Stomach (tissue), 9 donors: ENCODE measurements around the gene HECW1. TPM values are rescaled to one million over a fixed set of nuclear protein-coding genes. Genes with fewer than 3 reads are reported as not detected.

Experiments
- DNase-seq, 2 donors: peaks; one replicate each; pipeline versions ENCODE4 v3.0.0 to v3.0.0-alpha.2; 2013 to 2019
- H3K27ac ChIP-seq, 5 donors: fragments of 200-600 bp in 4 of 5; sonication (generic) in 4 of 5; one replicate each; pipeline ENCODE4 v1.5.1; 2013 to 2019; ENCODE audit warnings: mild to moderate bottlenecking in 1 of 5, moderate library complexity in 1 of 5
- H3K27me3 ChIP-seq, 3 donors: fragments of 200-600 bp; sonication (generic); one replicate each; pipeline ENCODE4 v1.5.1; 2017 to 2019; ENCODE audit warnings: mixed run types in 1 of 3
- H3K36me3 ChIP-seq, 4 donors: fragments of 200-600 bp; sonication (generic); 1 replicate in 3 of 4; 2 replicates in 1 of 4; pipeline ENCODE4 v1.5.1; 2016 to 2019
- H3K4me1 ChIP-seq, 4 donors: fragments of 200-600 bp; sonication (generic); one replicate each; pipeline ENCODE4 v1.5.1; 2016 to 2019
- H3K4me3 ChIP-seq, 4 donors: fragments of 200-600 bp; sonication (generic) in 3 of 4; one replicate each; pipeline ENCODE4 v1.5.1; 2016 to 2019; ENCODE audit warnings: mild to moderate bottlenecking in 1 of 4
- H3K9me3 ChIP-seq, 4 donors: fragments of 200-600 bp; sonication (generic); one replicate each; pipeline ENCODE4 v1.5.1; 2016 to 2019
- EP300 ChIP-seq: sonication (generic); formaldehyde crosslinking; IDR thresholded peaks from one replicate; pipeline ENCODE4 v1.6.1; 2017; ENCODE audit warnings: antibody characterized with exemption
- POLR2A ChIP-seq, 4 donors: fragments of 450-650 bp; IDR thresholded peaks; one replicate each; pipeline ENCODE4 v1.6.1; 2016; ENCODE audit warnings: antibody characterized with exemption in 4 of 4, control low read depth in 2 of 4, mild to moderate bottlenecking in 1 of 4, moderate library complexity in 1 of 4
- POLR2AphosphoS5 ChIP-seq, 3 donors: sonication (generic); formaldehyde crosslinking; IDR thresholded peaks; one replicate each; pipeline ENCODE4 v1.6.1; 2016; ENCODE audit warnings: antibody characterized with exemption in 3 of 3
- WGBS, 5 donors: extraction: QIAGEN DNeasy Blood & Tissue Kit in 3 of 5; methylation state at CpG; one replicate each; pipeline versions ENCODE4 v1.1.5 to v1.1.7; 2013 to 2018; 5-methylcytosine and 5-hydroxymethylcytosine counted together
- intact Hi-C: fragments of 100-400 bp; cut with DNase I; formaldehyde crosslinking; loops from one replicate; pipeline ENCODE4 v1.15.1; 2023; ENCODE audit warnings: low total_unique reads
- polyA plus RNA-seq, 3 donors: library from polyadenylated mRNA; stranded (reverse); fragments of 200-250 nt; gene quantifications; one replicate each; pipeline ENCODE4 v1.2.3, GENCODE V29; 2013
- total RNA-seq, 5 donors: library from RNA; depleted of rRNA; stranded (reverse); fragments of >200 nt; gene quantifications; one replicate each; pipeline versions ENCODE4 v1.1.0 to v1.2.3, GENCODE V29; 2014 to 2016
- TF ChIP-seq, protein P1 (sequence below), 7 experiments: fragments of 450-650 bp in 4 of 7; fragments of 200-600 bp in 3 of 7; sonication (generic) in 3 of 7; IDR thresholded peaks; one replicate each; pipeline ENCODE4 v1.5.1; 2016 to 2019; ENCODE audit warnings: antibody characterized with exemption in 7 of 7, control low read depth in 2 of 7, mild to moderate bottlenecking in 1 of 7
- donor health status: healthy with polysubstance abuse.
- donor health status: Bipolar disorder and iron deficiency.
- donor health status: healthy.

HECW1 gene
- total and polyA plus RNA-seq, 8 donors = 0.29 to 11.1 (median 1.4) TPM; not detected in 1

GRCh38 chr7:43394441-43395130, 282.1 kb downstream of the HECW1 start:
- Histone ChIP-seq H3K4me3 (no peak overlapping the region), H3K4me1 (no peaks in the 10 kb centered on the region), H3K27me3 (no peaks in the 10 kb centered on the region), H3K27ac (no peak overlapping the region), H3K9me3 (no peaks in the 10 kb centered on the region), H3K36me3 (no peaks in the 10 kb centered on the region)
- intact Hi-C loops = no loop called here
- WGBS, 5 donors = 83 to 91% (median 86%) methylated on average over 7 of the region's 7 CpGs
- DNase-seq = no peak
- TF ChIP-seq POLR2A (IDR thresholded peaks at IDR 0.05) (no peak), POLR2AphosphoS5 (IDR thresholded peaks at IDR 0.05) (no peak), EP300 (no peak)
- TF ChIP-seq, protein P1, sequence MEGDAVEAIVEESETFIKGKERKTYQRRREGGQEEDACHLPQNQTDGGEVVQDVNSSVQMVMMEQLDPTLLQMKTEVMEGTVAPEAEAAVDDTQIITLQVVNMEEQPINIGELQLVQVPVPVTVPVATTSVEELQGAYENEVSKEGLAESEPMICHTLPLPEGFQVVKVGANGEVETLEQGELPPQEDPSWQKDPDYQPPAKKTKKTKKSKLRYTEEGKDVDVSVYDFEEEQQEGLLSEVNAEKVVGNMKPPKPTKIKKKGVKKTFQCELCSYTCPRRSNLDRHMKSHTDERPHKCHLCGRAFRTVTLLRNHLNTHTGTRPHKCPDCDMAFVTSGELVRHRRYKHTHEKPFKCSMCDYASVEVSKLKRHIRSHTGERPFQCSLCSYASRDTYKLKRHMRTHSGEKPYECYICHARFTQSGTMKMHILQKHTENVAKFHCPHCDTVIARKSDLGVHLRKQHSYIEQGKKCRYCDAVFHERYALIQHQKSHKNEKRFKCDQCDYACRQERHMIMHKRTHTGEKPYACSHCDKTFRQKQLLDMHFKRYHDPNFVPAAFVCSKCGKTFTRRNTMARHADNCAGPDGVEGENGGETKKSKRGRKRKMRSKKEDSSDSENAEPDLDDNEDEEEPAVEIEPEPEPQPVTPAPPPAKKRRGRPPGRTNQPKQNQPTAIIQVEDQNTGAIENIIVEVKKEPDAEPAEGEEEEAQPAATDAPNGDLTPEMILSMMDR (IDR thresholded peaks at IDR 0.05) = no peak

GRCh38 chr7:43395351-43395750, 282.9 kb downstream of the HECW1 start:
- Histone ChIP-seq H3K36me3 (no peaks in the 10 kb centered on the region), H3K9me3 (no peaks in the 10 kb centered on the region), H3K27ac (no peak overlapping the region), H3K4me3 (no peak overlapping the region), H3K27me3 (no peaks in the 10 kb centered on the region), H3K4me1 (no peaks in the 10 kb centered on the region)
- intact Hi-C loops = no loop called here
- 28 to 56% (median 39%) methylated on average over 2 of the region's 2 CpGs for whole genome bisulfite sequencing, 5 donors
- TF ChIP-seq POLR2A (IDR thresholded peaks at IDR 0.05) (no peak), POLR2AphosphoS5 (IDR thresholded peaks at IDR 0.05) (no peak), EP300 (no peak)
- TF ChIP-seq, protein P1 (IDR thresholded peaks at IDR 0.05) = no peak
- no peak for DNase-seq

DNA sequence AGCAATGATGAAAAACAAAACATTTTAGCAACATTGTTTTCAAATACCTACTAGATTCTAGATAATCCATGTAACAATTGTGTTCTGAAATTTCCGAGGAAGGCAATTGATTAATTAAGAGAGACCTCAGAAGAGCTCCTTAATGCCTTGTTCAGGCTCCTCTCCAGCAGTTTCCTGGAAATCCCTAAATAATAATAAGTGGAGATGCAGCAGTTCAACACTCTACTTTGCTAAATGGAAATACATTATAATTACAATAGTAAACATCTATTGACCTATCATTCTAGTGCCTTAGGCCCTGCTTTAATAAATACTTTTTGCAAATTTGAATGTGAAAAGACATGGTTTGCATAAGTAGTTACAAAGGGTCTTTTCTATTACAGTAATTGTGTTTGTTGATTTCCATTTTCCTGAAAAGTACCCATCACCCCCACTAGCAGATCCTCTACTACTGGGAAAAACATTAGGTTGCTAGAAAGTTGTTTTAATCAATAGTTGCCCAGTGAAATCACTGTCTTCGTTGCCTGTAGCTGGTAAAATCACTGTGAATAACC, 283.8 kb downstream of the HECW1 start:
- Histone ChIP-seq H3K27me3 (no peaks in the 10 kb centered on the region), H3K9me3 (no peaks in the 10 kb centered on the region), H3K4me3 (no peak overlapping the region), H3K4me1 (no peaks in the 10 kb centered on the region), H3K36me3 (no peaks in the 10 kb centered on the region), H3K27ac (no peak overlapping the region)
- WGBS, 5 donors = 52 to 69% (median 66%) methylated on average over 2 of the region's 2 CpGs
- no peak for DNase-seq
- intact Hi-C loops = no loop called here
- TF ChIP-seq POLR2AphosphoS5 (IDR thresholded peaks at IDR 0.05) = no peak
- TF ChIP-seq, protein P1 (IDR thresholded peaks at IDR 0.05) = no peak
- no peak for TF ChIP-seq POLR2A (IDR thresholded peaks at IDR 0.05)
- no peak for TF ChIP-seq EP300

- no peak for DNase-seq
Observed at GRCh38 chr7:43398831-43399230, 286.4 kb downstream of the HECW1 start.

More at GRCh38 chr7:43398831-43399230, 286.4 kb downstream of the HECW1 start:
- Histone ChIP-seq H3K27me3 (peaks cover 0 to 7% (median 0%) of the 10 kb centered on the region in 3 donors), H3K27ac (no peak overlapping the region), H3K9me3 (no peaks in the 10 kb centered on the region), H3K36me3 (no peaks in the 10 kb centered on the region), H3K4me3 (no peak overlapping the region), H3K4me1 (no peaks in the 10 kb centered on the region)
- intact Hi-C loops = no loop called here
- TF ChIP-seq, protein P1 (IDR thresholded peaks at IDR 0.05) = no peak
- no peak for TF ChIP-seq POLR2A (IDR thresholded peaks at IDR 0.05)
- no peak for TF ChIP-seq POLR2AphosphoS5 (IDR thresholded peaks at IDR 0.05)
- TF ChIP-seq EP300 = no peak
